ENCODE data around the gene VANGL2. TPM values are rescaled to one million over a fixed set of nuclear protein-coding genes. Genes with fewer than 3 reads are reported as not detected.

The VANGL2 gene
- polyA plus RNA-seq, 2 of the 4 experiments (the other 2 are of a cell fraction) = 3.9 to 4.1 TPM

GRCh38 chr1:160467576-160467975 is 67.2 kb downstream of the VANGL2 start:
- no peak overlapping the region for H3K4me3 ChIP-seq
- no peak for DNase-seq (ENCODE audit: low read depth in 1 of 2, low spot score in 1 of 2)
- FAIRE-seq = no peak
- no peak for ATAC-seq
- no peak overlapping the region for H3K4me2 ChIP-seq
- ChIA-PET POLR2A (no interaction called here), CTCF (no interaction called here)
- no peaks in the 10 kb centered on the region; the same call in 1 of the 3 replicates for H3K9me3 ChIP-seq
- TF ChIP-seq HDAC2 (IDR thresholded peaks at IDR 0.05) (no peak), BHLHE40 (IDR thresholded peaks at IDR 0.05; ENCODE audit: low read depth, low read length) (no peak), MAZ (IDR thresholded peaks at IDR 0.05; ENCODE audit: borderline replicate concordance, low read depth, low read length) (no peak), REST (IDR thresholded peaks at IDR 0.05) (no peak), POLR2AphosphoS2 (conservative IDR thresholded peaks at IDR 0.05; ENCODE audit: low read length) (no peak)
- no peak overlapping the region for H3K27ac ChIP-seq
- no peaks in the 10 kb centered on the region for H3K4me1 ChIP-seq

GRCh38 chr1:160471253-160471652 is 70.9 kb downstream of the VANGL2 start:
- no peak overlapping the region for H3K27ac ChIP-seq
- H3K9me3 ChIP-seq = no peaks in the 10 kb centered on the region; the same call in 1 of the 3 replicates
- no peak overlapping the region for H3K4me3 ChIP-seq
- H3K4me2 ChIP-seq = no peak overlapping the region
- TF ChIP-seq NPAS2 (CRISPR knock-in tag; IDR thresholded peaks at IDR 0.05; ENCODE audit: borderline replicate concordance) (no peak), ZNF302 (CRISPR knock-in tag; IDR thresholded peaks at IDR 0.05) (no peak), FOSB (CRISPR knock-in tag; IDR thresholded peaks at IDR 0.05) (no peak), CTCF (IDR thresholded peaks at IDR 0.05) (no peak), MYC (IDR thresholded peaks at IDR 0.05; ENCODE audit: borderline replicate concordance, low read length) (no peak), ZSCAN20 (CRISPR knock-in tag; IDR thresholded peaks at IDR 0.05) (no peak), POLR2AphosphoS2 (conservative IDR thresholded peaks at IDR 0.05; ENCODE audit: low read length) (no peak), HOXB13 (CRISPR knock-in tag; IDR thresholded peaks at IDR 0.05; ENCODE audit: low read depth) (no peak), CEBPB (IDR thresholded peaks at IDR 0.05) (no peak), ELK1 (IDR thresholded peaks at IDR 0.05; ENCODE audit: low read depth, low read length) (no peak), NFE2L2 (conservative IDR thresholded peaks at IDR 0.05; ENCODE audit: low read length) (no peak), HEYL (CRISPR knock-in tag; IDR thresholded peaks at IDR 0.05) (no peak), EP300 (IDR thresholded peaks at IDR 0.05) (no peak), MAX (IDR thresholded peaks at IDR 0.05) (no peak), HOXA7 (CRISPR knock-in tag; IDR thresholded peaks at IDR 0.05) (no peak)
- TF ChIP-seq, protein P1, sequence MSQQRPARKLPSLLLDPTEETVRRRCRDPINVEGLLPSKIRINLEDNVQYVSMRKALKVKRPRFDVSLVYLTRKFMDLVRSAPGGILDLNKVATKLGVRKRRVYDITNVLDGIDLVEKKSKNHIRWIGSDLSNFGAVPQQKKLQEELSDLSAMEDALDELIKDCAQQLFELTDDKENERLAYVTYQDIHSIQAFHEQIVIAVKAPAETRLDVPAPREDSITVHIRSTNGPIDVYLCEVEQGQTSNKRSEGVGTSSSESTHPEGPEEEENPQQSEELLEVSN (IDR thresholded peaks at IDR 0.05; ENCODE audit: borderline replicate concordance, low read depth) = no peak
- POLR2A ChIA-PET = no interaction called here
- DNase-seq (ENCODE audit: low read depth in 1 of 2, low spot score in 1 of 2) (no peak), ATAC-seq (no peak), FAIRE-seq (no peak)
- WGBS (ENCODE audit: missing lambda C conversion rate) = 71% methylated on average over 1 of the region's 1 CpG
- no peaks in the 10 kb centered on the region for H3K4me1 ChIP-seq
- CTCF ChIA-PET = interaction anchor here (1.0 kb wide), 1 partner anchor 83 kb away, joined by 3 read pairs; no protein-coding TSS in a partner anchor

Measured in A549 (cell line).